BE2C (cell line): ENCODE data around the gene GPR137C.

Source experiments
- DNase-seq: peaks from one replicate; pipeline ENCODE4 v3.0.0-alpha.2; 2020
- H3K27me3 ChIP-seq: fragments of 250-450 bp; sonication (Bioruptor Pico); 2 replicates; pipeline ENCODE4 v1.5.1; 2020; ENCODE audit warnings: mild to moderate bottlenecking
- H3K36me3 ChIP-seq: fragments of 250-450 bp; sonication (Bioruptor Pico); 2 replicates; pipeline ENCODE4 v1.5.1; 2020; ENCODE audit warnings: mild to moderate bottlenecking
- H3K4me1 ChIP-seq: fragments of 250-450 bp; sonication (Bioruptor Pico); 2 replicates; pipeline ENCODE4 v1.5.1; 2020
- H3K4me3 ChIP-seq: 2 replicates; pipeline ENCODE4 v1.5.1; 2011; ENCODE audit warnings: low read depth, low read length
- H3K9me3 ChIP-seq: fragments of 250-450 bp; sonication (Bioruptor Pico); 2 replicates; pipeline ENCODE4 v1.5.1; 2020
- CTCF ChIP-seq: IDR thresholded peaks from 2 replicates; pipeline ENCODE4 v1.5.1; 2012; ENCODE audit warnings: mild to moderate bottlenecking, low read depth, low read length

Gene GPR137C

GRCh38 chr14:52602131-52602530 lies 49.5 kb downstream of the GPR137C start:
- no peak for TF ChIP-seq CTCF
- Histone ChIP-seq H3K4me1 (no peaks in the 10 kb centered on the region), H3K4me3 (no peak overlapping the region), H3K27me3 (no peaks in the 10 kb centered on the region), H3K9me3 (no peaks in the 10 kb centered on the region), H3K36me3 (no peaks in the 10 kb centered on the region)
- no peak for DNase-seq

- no peak for TF ChIP-seq CTCF
- no peak for DNase-seq
- no peaks in the 10 kb centered on the region; the same call in 1 of the 2 replicates for H3K36me3 ChIP-seq
- no peaks in the 10 kb centered on the region for H3K4me1 ChIP-seq
- no peaks in the 10 kb centered on the region for H3K27me3 ChIP-seq
- H3K9me3 ChIP-seq = no peaks in the 10 kb centered on the region
- no peak overlapping the region for H3K4me3 ChIP-seq
Observed at GRCh38 chr14:52607061-52607460, 54.4 kb downstream of the GPR137C start.

- Histone ChIP-seq H3K36me3 (no peaks in the 10 kb centered on the region; the same call in 1 of the 2 replicates), H3K4me3 (no peak overlapping the region), H3K4me1 (no peaks in the 10 kb centered on the region), H3K27me3 (no peaks in the 10 kb centered on the region), H3K9me3 (no peaks in the 10 kb centered on the region)
- TF ChIP-seq CTCF = no peak
- no peak for DNase-seq
Observed at GRCh38 chr14:52609445-52610044, 56.9 kb downstream of the GPR137C start.

GRCh38 chr14:52610187-52610586 lies 57.6 kb downstream of the GPR137C start:
- TF ChIP-seq CTCF = no peak
- no peak overlapping the region for H3K4me3 ChIP-seq
- DNase-seq = no peak
- no peaks in the 10 kb centered on the region; the same call in 1 of the 2 replicates for H3K36me3 ChIP-seq
- no peaks in the 10 kb centered on the region for H3K4me1 ChIP-seq
- H3K9me3 ChIP-seq = no peaks in the 10 kb centered on the region
- H3K27me3 ChIP-seq = no peaks in the 10 kb centered on the region

- no peak for TF ChIP-seq CTCF
- DNase-seq = no peak
- H3K4me3 ChIP-seq = no peak overlapping the region
- no peaks in the 10 kb centered on the region for H3K27me3 ChIP-seq
- H3K36me3 ChIP-seq = no peaks in the 10 kb centered on the region
- no peaks in the 10 kb centered on the region for H3K4me1 ChIP-seq
- no peaks in the 10 kb centered on the region for H3K9me3 ChIP-seq
Observed at GRCh38 chr14:52618602-52619001, 66.0 kb downstream of the GPR137C start.

GRCh38 chr14:52619687-52620086 lies 67.1 kb downstream of the GPR137C start:
- no peaks in the 10 kb centered on the region for H3K4me1 ChIP-seq
- no peak overlapping the region for H3K4me3 ChIP-seq
- TF ChIP-seq CTCF = no peak
- no peaks in the 10 kb centered on the region for H3K27me3 ChIP-seq
- H3K36me3 ChIP-seq = no peaks in the 10 kb centered on the region
- DNase-seq = no peak
- H3K9me3 ChIP-seq = no peaks in the 10 kb centered on the region
